WTC11 (cell line): ENCODE data around the gene UBALD1. TPM values are rescaled to one million over a fixed set of nuclear protein-coding genes. Genes with fewer than 3 reads are reported as not detected.

Source experiments
- ATAC-seq: fragments of 200-7000 bp; cut with Tn5 transposase; 2 replicates; pipeline ENCODE4 v1.10.0; 2021; ENCODE audit warnings: mild to moderate bottlenecking, moderate library complexity
- CTCF ChIA-PET: fragments of 300-600 bp; sonication (Branson Sonifier 250); formaldehyde crosslinking; loops from one replicate; lab custom pipeline; 2021; ENCODE audit warnings: antibody characterized with exemption; lab: Charles Lee
- POLR2A ChIA-PET: fragments of 350-600 bp; sonication (Branson Sonifier 250); formaldehyde crosslinking; loops from one replicate; lab custom pipeline; 2021; ENCODE audit warnings: antibody characterized with exemption; lab: Charles Lee
- DNase-seq: peaks from one replicate; pipeline ENCODE4 v3.0.0; 2021; ENCODE audit warnings: low spot score
- H3K27ac Mint-ChIP-seq: 2 replicates; pipeline ENCODE4 v1.8.0; 2021; ENCODE audit warnings: mixed read lengths
- H3K27me3 Mint-ChIP-seq: 2 replicates; pipeline ENCODE4 v1.8.0; 2021; ENCODE audit warnings: low read depth, mild to moderate bottlenecking, moderate library complexity, mixed read lengths
- H3K36me3 Mint-ChIP-seq: 2 replicates; pipeline ENCODE4 v1.8.0; 2021; ENCODE audit warnings: mixed read lengths
- H3K4me1 Mint-ChIP-seq: 2 replicates; pipeline ENCODE4 v1.8.0; 2022; ENCODE audit warnings: mixed read lengths
- H3K4me3 Mint-ChIP-seq: 2 replicates; pipeline ENCODE4 v1.8.0; 2021; ENCODE audit warnings: mild to moderate bottlenecking, moderate library complexity, mixed read lengths
- H3K9me3 Mint-ChIP-seq: 2 replicates; pipeline ENCODE4 v1.8.0; 2021; ENCODE audit warnings: mixed read lengths
- ATF3 ChIP-seq: sonication (generic); formaldehyde crosslinking; conservative IDR thresholded peaks from 2 replicates; pipeline ENCODE4 v1.8.1; 2022; ENCODE audit warnings: mild to moderate bottlenecking, missing genetic modification reagents
- ATF6 ChIP-seq: sonication (generic); formaldehyde crosslinking; IDR thresholded peaks from 2 replicates; pipeline ENCODE4 v1.8.1; 2023; ENCODE audit warnings: mild to moderate bottlenecking, missing genetic modification reagents
- CBFB ChIP-seq: sonication (generic); formaldehyde crosslinking; IDR thresholded peaks from 2 replicates; pipeline ENCODE4 v1.8.1; 2022; ENCODE audit warnings: mild to moderate bottlenecking, low read depth, missing genetic modification reagents
- FOXP4 ChIP-seq: sonication (generic); formaldehyde crosslinking; IDR thresholded peaks from 2 replicates; pipeline ENCODE4 v1.8.0; 2022; ENCODE audit warnings: mild to moderate bottlenecking, missing genetic modification reagents
- KAT7 ChIP-seq: sonication (generic); formaldehyde crosslinking; IDR thresholded peaks from 2 replicates; pipeline ENCODE4 v1.8.1; 2023; ENCODE audit warnings: missing genetic modification reagents, mild to moderate bottlenecking, borderline replicate concordance
- MAX ChIP-seq: sonication (generic); formaldehyde crosslinking; IDR thresholded peaks from 2 replicates; pipeline ENCODE4 v1.8.0; 2022; ENCODE audit warnings: mild to moderate bottlenecking, missing genetic modification reagents
- NR1H2 ChIP-seq: sonication (generic); formaldehyde crosslinking; IDR thresholded peaks from 2 replicates; pipeline ENCODE4 v1.9.0; 2021; ENCODE audit warnings: mild to moderate bottlenecking, moderate library complexity, missing genetic modification reagents
- SMAD4 ChIP-seq: sonication (generic); formaldehyde crosslinking; IDR thresholded peaks from 2 replicates; pipeline ENCODE4 v1.8.0; 2022; ENCODE audit warnings: mild to moderate bottlenecking, missing genetic modification reagents
- ZNF219 ChIP-seq: sonication (generic); formaldehyde crosslinking; IDR thresholded peaks from 2 replicates; pipeline ENCODE4 v1.8.0; 2023; ENCODE audit warnings: missing genetic modification reagents, mild to moderate bottlenecking, borderline replicate concordance
- ZNF317 ChIP-seq: sonication (generic); formaldehyde crosslinking; IDR thresholded peaks from 2 replicates; pipeline ENCODE4 v1.8.1; 2023; ENCODE audit warnings: low read depth, mild to moderate bottlenecking, moderate library complexity, missing genetic modification reagents, borderline replicate concordance
- ZNF425 ChIP-seq: fragments of 250-450 bp; sonication (Bioruptor Pico); conservative IDR thresholded peaks from 2 replicates; pipeline ENCODE4 v1.9.0; 2021; ENCODE audit warnings: mild to moderate bottlenecking
- ZNF532 ChIP-seq: fragments of 250-450 bp; sonication (Bioruptor Pico); IDR thresholded peaks from 2 replicates; pipeline ENCODE4 v1.9.0; 2021; ENCODE audit warnings: mild to moderate bottlenecking, borderline replicate concordance
- ZSCAN18 ChIP-seq: fragments of 250-450 bp; sonication (Bioruptor Pico); IDR thresholded peaks from 2 replicates; pipeline ENCODE4 v2.1.2; 2022; ENCODE audit warnings: mild to moderate bottlenecking, moderate library complexity
- total RNA-seq: library from RNA; stranded (reverse); gene quantifications from 3 replicates; pipeline ENCODE4 v1.2.3, GENCODE V29; 2021

Gene UBALD1
- total RNA-seq, 1 experiment from 2014 or later: 56.8 TPM

- H3K36me3 Mint-ChIP-seq: no peaks in the 10 kb centered on the region
Measured at GRCh38 chr16:4572715-4573114, 42.0 kb downstream of the UBALD1 start.

GRCh38 chr16:4570688-4571321 lies 43.9 kb downstream of the UBALD1 start:
- Mint-ChIP-seq H3K27ac (peak overlapping the region; percentile 98), H3K4me3 (peak overlapping the region; percentile 56), H3K36me3 (no peaks in the 10 kb centered on the region), H3K27me3 (peaks cover 25% of the 10 kb centered on the region), H3K4me1 (peaks cover 35% of the 10 kb centered on the region), H3K9me3 (no peaks in the 10 kb centered on the region)
- peak; percentile 81 for DNase-seq
- peak; percentile 84 for ATAC-seq
- ChIA-PET POLR2A (interaction anchor here (0.6 to 1.4 kb wide), 4 partner anchors 18 to 45 kb away, joined by 3 to 7 read pairs (median 6); partner anchors contain the start of gene CDIP1), CTCF (interaction anchor here (0.8 to 3.0 kb wide), 15 partner anchors 9 to 166 kb away, joined by 3 to 19 read pairs (median 5); partner anchors contain the start of gene MGRN1)
- no peak for TF ChIP-seq ATF3 (CRISPR knock-in tag)
- no peak for TF ChIP-seq KAT7 (CRISPR knock-in tag)
- no peak for TF ChIP-seq SMAD4 (CRISPR knock-in tag)
- peak; percentile 53 for TF ChIP-seq MAX
- TF ChIP-seq NR1H2: no peak
- TF ChIP-seq FOXP4: 0 out of 2 replicates have a peak, but pooled peaks have one; percentile 52
- no peak for TF ChIP-seq ATF6 (CRISPR knock-in tag)
- TF ChIP-seq CBFB (CRISPR knock-in tag): no peak
- TF ChIP-seq ZSCAN18: no peak
- no peak for TF ChIP-seq ZNF317 (CRISPR knock-in tag)
- TF ChIP-seq ZNF532 (CRISPR knock-in tag): 0 out of 2 replicates have a peak, but pooled peaks have one; percentile 26
- TF ChIP-seq ZNF425: no peak
- no peak for TF ChIP-seq ZNF219 (CRISPR knock-in tag)

More at GRCh38 chr16:4572715-4573114, 42.0 kb downstream of the UBALD1 start:
- peaks cover 17% of the 10 kb centered on the region for H3K27me3 Mint-ChIP-seq
- no peaks in the 10 kb centered on the region for H3K9me3 Mint-ChIP-seq
- DNase-seq: no peak
- no peak for ATAC-seq
- TF ChIP-seq FOXP4: no peak
- H3K27ac Mint-ChIP-seq: peak overlapping the region; percentile 52; the same call in 1 of the 2 replicates
- POLR2A ChIA-PET: interaction anchor here (0.9 kb wide), 1 partner anchor 34 kb away, joined by 3 read pairs; the partner anchor contains the start of gene CDIP1
- no peak overlapping the region for H3K4me3 Mint-ChIP-seq
- peaks cover 35% of the 10 kb centered on the region for H3K4me1 Mint-ChIP-seq
- CTCF ChIA-PET: interaction anchor here (0.5 to 2.4 kb wide), 10 partner anchors 12 to 1620 kb away, joined by 3 to 12 read pairs (median 3); partner anchors contain the start of gene MGRN1
